PC-3 (cell line): Measurements from ENCODE around the gene FOXC2. TPM values are rescaled to one million over a fixed set of nuclear protein-coding genes. Genes with fewer than 3 reads are reported as not detected.
A peak's percentile ranks its signal among the peaks of the same experiment; 100 is the strongest.

Source experiments
- ATAC-seq: fragments of 200-7000 bp; cut with Tn5 transposase; 2 replicates; pipeline ENCODE4 v1.9.1; 2020; ENCODE audit warnings: mild to moderate bottlenecking, moderate library complexity
- BruUV-seq: library from RNA; stranded (reverse); fragments of 400-500 nt; replicated peaks from 2 replicates; lab custom pipeline; 2021; lab: Mats Ljungman, UMichigan
- CTCF ChIA-PET: fragments of 300-600 bp; sonication (Branson Sonifier 250); formaldehyde crosslinking; loops from one replicate; lab custom pipeline; 2022; ENCODE audit warnings: antibody characterized with exemption; lab: Charles Lee
- POLR2A ChIA-PET: fragments of 300-600 bp; sonication (Branson Sonifier 250); formaldehyde crosslinking; loops from one replicate; lab custom pipeline; 2022; ENCODE audit warnings: antibody characterized with exemption; ENCODE audit not compliant: unreplicated experiment; lab: Charles Lee
- DNase-seq: peaks from one replicate; pipeline ENCODE4 v3.0.0-alpha.2; 2015
- H2AFZ ChIP-seq: fragments of 300-600 bp; sonication (generic); 2 replicates; pipeline ENCODE4 v1.6.0; 2016; ENCODE audit warnings: antibody characterized with exemption, low read length
- H3F3A ChIP-seq: fragments of 300-600 bp; sonication (generic); one replicate; pipeline ENCODE4 v1.6.0; 2017; ENCODE audit warnings: antibody characterized with exemption, low read length, control low read depth, mild to moderate bottlenecking; ENCODE audit not compliant: unreplicated experiment
- H3K27ac ChIP-seq: fragments of 300-600 bp; sonication (generic); 2 replicates; pipeline ENCODE4 v1.5.1; 2016; ENCODE audit warnings: mild to moderate bottlenecking, low read length
- H3K27me3 ChIP-seq: fragments of 300-600 bp; sonication (generic); 2 replicates; pipeline ENCODE4 v1.6.1; 2016; ENCODE audit warnings: low read length, mixed read lengths
- H3K36me3 ChIP-seq: fragments of 300-600 bp; sonication (generic); 2 replicates; pipeline ENCODE4 v1.6.1; 2016; ENCODE audit warnings: low read depth, mixed run types, low read length, mixed read lengths
- H3K4me1 ChIP-seq: fragments of 300-600 bp; sonication (generic); 2 replicates; pipeline ENCODE4 v1.5.1; 2016; ENCODE audit warnings: low read length; ENCODE audit not compliant: insufficient read depth
- H3K4me2 ChIP-seq: fragments of 300-600 bp; sonication (generic); 2 replicates; pipeline ENCODE4 v1.6.0; 2016; ENCODE audit warnings: low read length
- H3K4me3 ChIP-seq: fragments of 300-600 bp; sonication (generic); 2 replicates; pipeline ENCODE4 v1.5.1; 2016; ENCODE audit warnings: mild to moderate bottlenecking, low read length, mixed read lengths
- H3K79me2 ChIP-seq: fragments of 300-600 bp; sonication (generic); 2 replicates; pipeline ENCODE4 v1.6.1; 2017; ENCODE audit warnings: low read length, mixed read lengths
- H3K9ac ChIP-seq: fragments of 300-600 bp; sonication (generic); 2 replicates; pipeline ENCODE4 v1.6.0; 2016; ENCODE audit warnings: mild to moderate bottlenecking, low read length
- H3K9me2 ChIP-seq: fragments of 300-600 bp; sonication (generic); replicated peaks from 2 replicates; pipeline ENCODE4 v1.6.1; 2016; ENCODE audit warnings: mixed run types, low read length, mixed read lengths
- H3K9me3 ChIP-seq: fragments of 300-600 bp; sonication (generic); 2 replicates; pipeline ENCODE4 v1.6.1; 2016; ENCODE audit warnings: low read length, mixed read lengths
- H4K20me1 ChIP-seq: fragments of 300-600 bp; sonication (generic); 2 replicates; pipeline ENCODE4 v1.6.1; 2016; ENCODE audit warnings: low read length, mixed read lengths
- CTCF ChIP-seq: fragments of 300-600 bp; sonication (generic); conservative IDR thresholded peaks from 2 replicates; pipeline ENCODE4 v1.5.1; 2017; ENCODE audit warnings: antibody characterized with exemption, low read depth, mild to moderate bottlenecking, low read length
- EZH2 ChIP-seq: fragments of 300-600 bp; sonication (generic); IDR thresholded peaks from one replicate; pipeline ENCODE4 v1.6.1; 2017; ENCODE audit warnings: antibody characterized with exemption, mild to moderate bottlenecking, low read length; ENCODE audit not compliant: unreplicated experiment
- EZH2phosphoT487 ChIP-seq: fragments of 300-600 bp; sonication (generic); IDR thresholded peaks from 2 replicates; pipeline ENCODE4 v1.6.1; 2018; ENCODE audit warnings: mild to moderate bottlenecking, antibody characterized with exemption, low read length, borderline replicate concordance
- intact Hi-C: fragments of 100-400 bp; cut with micrococcal nuclease; formaldehyde crosslinking; loops from 2 replicates; pipeline ENCODE4 v1.9.0; 2023
- total RNA-seq: library from RNA; depleted of rRNA; stranded (reverse); fragments of >200 nt; gene quantifications from 2 replicates; pipeline ENCODE4 v1.2.3, GENCODE V29; 2014

The FOXC2 gene
- total RNA-seq, 1 experiment from 2014 or later, result not detected

- H3K79me2 ChIP-seq, result no peaks in the 10 kb centered on the region
- peak overlapping the region; percentile 91 for H2AFZ ChIP-seq
- ChIA-PET POLR2A (interaction anchor here (0.6 to 0.7 kb wide), 2 partner anchors 193 to 449 kb away, joined by 3 to 4 read pairs; no protein-coding TSS in a partner anchor), CTCF (interaction anchor here (0.5 to 1.4 kb wide), 8 partner anchors 13 to 715 kb away, joined by 3 to 22 read pairs (median 4); no protein-coding TSS in a partner anchor)
- H3K9me3 ChIP-seq, result no peaks in the 10 kb centered on the region
- peak overlapping the region; percentile 54 for H3K27ac ChIP-seq
- peak overlapping the region; percentile 69 for H3K9ac ChIP-seq
- no peaks in the 10 kb centered on the region for H3K27me3 ChIP-seq
- no peaks in the 10 kb centered on the region for H3K9me2 ChIP-seq
- H3K4me3 ChIP-seq, result peak overlapping the region; percentile 65
- peaks cover 15% of the 10 kb centered on the region for H3K4me1 ChIP-seq
- ATAC-seq (peak; percentile 85), DNase-seq (peak; percentile 90)
- H3F3A ChIP-seq, result no peaks in the 10 kb centered on the region
- no peaks in the 10 kb centered on the region for H4K20me1 ChIP-seq
- peak overlapping the region; percentile 92 for H3K4me2 ChIP-seq
- no TSS peak for BruUV-seq
- TF ChIP-seq EZH2phosphoT487 (no peak), CTCF (peak; percentile 96), EZH2 (no peak)
- no peaks in the 10 kb centered on the region for H3K36me3 ChIP-seq
- intact Hi-C loops, result loop anchor here (1.0 to 5.0 kb wide), 5 partner anchors 271 to 715 kb away; no protein-coding TSS in a partner anchor
Observed at GRCh38 chr16:86563469-86564345, 2.9 kb upstream of the FOXC2 start.

- Histone ChIP-seq H3K9me2 (no peaks in the 10 kb centered on the region), H3K9ac (peak overlapping the region; percentile 69; the same call in 1 of the 2 replicates), H3F3A (no peaks in the 10 kb centered on the region), H3K27me3 (no peaks in the 10 kb centered on the region), H3K4me3 (no peak overlapping the region), H3K9me3 (no peaks in the 10 kb centered on the region), H3K4me1 (peaks cover 15% of the 10 kb centered on the region), H2AFZ (peak overlapping the region; percentile 82; the same call in 1 of the 2 replicates), H3K36me3 (no peaks in the 10 kb centered on the region), H4K20me1 (no peaks in the 10 kb centered on the region), H3K4me2 (peak overlapping the region; percentile 92; the same call in 1 of the 2 replicates), H3K27ac (peak overlapping the region; percentile 54), H3K79me2 (no peaks in the 10 kb centered on the region)
- BruUV-seq, result no TSS peak
- intact Hi-C loops, result no loop called here
- CTCF ChIA-PET, result interaction anchor here (0.6 to 1.4 kb wide), 6 partner anchors 100 to 1204 kb away, joined by 3 to 22 read pairs (median 4); no protein-coding TSS in a partner anchor
- POLR2A ChIA-PET, result interaction anchor here (0.5 to 0.7 kb wide), 4 partner anchors 20 to 318 kb away, joined by 3 to 8 read pairs (median 6); no protein-coding TSS in a partner anchor
- ATAC-seq (no peak), DNase-seq (no peak)
- TF ChIP-seq CTCF (no peak), EZH2 (no peak), EZH2phosphoT487 (no peak)
Observed at GRCh38 chr16:86565181-86565631, 1.4 kb upstream of the FOXC2 start.
